HG03108 (cell line): ENCODE measurements around the gene HOXA13.

Experiments used
- ATAC-seq: cut with Tn5 transposase; IDR thresholded peaks from one replicate; pipeline ENCODE4 v1.9.1; 2021; ENCODE audit warnings: moderate library complexity; ENCODE audit not compliant: unreplicated experiment

Gene HOXA13

GRCh38 chr7:27171637-27172314 is 28.1 kb downstream of the HOXA13 start:
- ATAC-seq = no peak

GRCh38 chr7:27171325-27171636 is 28.6 kb downstream of the HOXA13 start:
- no peak for ATAC-seq

- ATAC-seq = no peak
Measured at GRCh38 chr7:27170426-27171324, 29.2 kb downstream of the HOXA13 start.

DNA sequence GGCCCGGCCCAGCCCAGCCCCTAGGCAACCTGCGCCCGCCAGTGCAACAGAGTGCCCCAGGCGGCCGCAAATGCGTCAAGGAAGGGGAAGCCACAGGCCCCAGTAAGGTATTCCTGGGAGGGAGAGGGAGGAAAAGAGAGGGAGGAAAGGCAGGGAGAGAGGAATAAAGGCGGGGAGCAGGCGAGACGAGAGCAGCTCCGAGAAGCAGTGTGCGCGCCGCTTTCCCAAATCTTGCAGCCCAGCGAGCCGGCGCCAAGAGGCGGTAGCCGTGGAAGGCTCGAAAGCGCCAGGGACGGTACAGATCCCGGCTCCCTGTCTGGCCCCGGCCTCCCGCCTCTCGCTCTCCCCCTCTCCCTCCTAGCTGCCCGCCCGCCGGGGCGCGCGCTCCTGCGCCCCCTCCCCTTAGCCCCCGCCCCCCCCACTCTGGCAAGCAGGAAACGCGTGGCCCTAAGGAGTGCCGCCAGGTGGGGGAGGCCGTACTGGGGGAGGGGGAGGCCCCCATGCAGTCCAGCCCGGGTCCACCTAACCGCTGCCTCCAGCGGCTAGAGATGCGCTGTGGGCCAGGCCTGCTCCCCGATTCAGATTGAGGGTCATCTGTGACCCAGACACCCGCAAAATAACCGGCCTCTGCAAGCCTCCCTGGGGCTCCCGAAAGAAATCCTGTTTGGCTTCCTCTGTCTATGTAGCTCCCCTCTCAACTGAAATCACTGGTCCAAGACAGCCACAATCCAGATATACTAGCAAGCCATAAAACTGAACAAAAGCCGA is 30.0 kb downstream of the HOXA13 start:
- no peak for ATAC-seq

DNA sequence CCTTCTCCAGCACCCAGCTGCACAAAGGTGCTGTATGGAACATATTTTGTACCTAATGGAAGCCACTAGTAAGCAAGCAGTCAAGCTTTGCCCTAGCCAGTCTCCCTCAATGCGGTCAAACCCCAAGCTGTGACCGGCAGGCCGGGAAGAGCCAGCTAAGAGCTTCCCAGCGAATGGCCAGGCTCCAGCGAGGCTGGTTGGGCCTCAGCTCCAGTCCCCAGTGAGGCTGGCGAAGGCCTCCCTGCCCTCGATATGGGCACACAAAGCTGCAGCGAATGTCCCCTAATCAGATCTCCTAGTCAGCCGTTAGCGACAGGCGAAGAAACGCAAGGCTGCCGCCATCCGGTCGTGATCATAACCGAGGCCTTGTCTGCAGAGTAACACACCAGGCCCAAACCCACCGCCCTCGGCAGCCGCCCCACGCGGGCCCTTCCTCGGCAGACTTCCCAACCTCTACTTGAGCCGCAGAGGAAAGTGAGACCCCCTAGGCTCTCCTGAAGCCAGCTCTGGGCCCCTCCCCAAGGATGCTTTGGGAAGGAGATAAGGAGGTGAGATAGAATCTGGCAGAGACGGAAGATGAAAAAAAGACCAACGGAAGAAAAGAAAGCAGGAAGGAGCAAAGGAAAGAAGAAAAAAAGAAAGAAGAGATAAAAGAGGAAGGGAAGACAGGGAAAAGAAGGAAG is 31.5 kb downstream of the HOXA13 start:
- no peak for ATAC-seq

GRCh38 chr7:27167916-27168264 is 32.0 kb downstream of the HOXA13 start:
- no peak for ATAC-seq

DNA sequence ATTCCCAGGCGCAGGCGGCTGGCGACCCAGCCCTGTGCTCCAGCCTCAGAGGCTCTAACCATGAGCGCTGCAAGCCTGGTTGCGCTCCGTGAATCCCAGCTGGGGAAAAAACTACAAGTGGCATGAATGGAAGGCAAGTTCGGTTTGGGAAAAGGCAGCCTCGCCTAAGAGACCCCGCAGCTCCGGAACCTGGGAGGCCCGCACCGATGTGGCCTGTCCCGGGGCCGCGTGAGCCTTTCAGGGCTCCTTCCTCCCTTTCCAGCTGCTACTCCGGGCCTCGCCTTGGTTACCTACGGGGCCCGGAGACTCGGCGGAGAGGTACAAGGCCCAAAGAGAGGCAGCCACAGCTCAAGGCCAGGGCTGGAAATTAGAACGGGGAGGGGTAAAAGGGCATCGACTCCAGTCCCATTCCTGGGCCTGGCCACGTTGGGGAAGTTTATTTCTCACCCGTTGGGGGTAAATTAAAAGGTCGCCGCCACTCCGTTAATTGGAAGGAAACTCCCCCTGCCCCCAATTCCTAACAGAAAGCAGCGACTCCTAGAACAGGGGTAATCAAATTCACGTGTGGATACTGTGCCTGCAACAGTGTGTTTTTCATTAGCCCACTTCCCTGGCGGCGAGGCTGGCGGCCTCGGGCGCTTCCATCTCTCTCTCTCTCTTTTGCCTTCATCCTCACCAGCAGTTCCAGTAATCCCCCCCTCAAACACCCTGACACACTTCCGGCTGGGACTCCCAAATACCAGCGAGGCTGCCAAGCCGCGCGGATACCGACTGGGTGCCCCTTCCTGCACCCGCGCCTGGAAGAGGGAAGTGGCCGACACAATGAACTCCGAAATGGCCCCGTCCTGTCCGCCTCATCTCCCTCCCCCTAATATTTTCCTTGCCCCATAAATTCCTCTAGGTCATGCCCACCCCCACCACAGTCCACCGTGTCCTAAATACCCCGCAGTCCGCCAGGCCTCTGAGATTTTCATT is 33.1 kb downstream of the HOXA13 start:
- no peak for ATAC-seq

- no peak for ATAC-seq
Measured at GRCh38 chr7:27165996-27166530, 33.8 kb downstream of the HOXA13 start.

- no peak for ATAC-seq
Measured at GRCh38 chr7:27165089-27165995, 34.5 kb downstream of the HOXA13 start, which contains the start of gene HOXA9. TSS of gene HOXA9 (minus strand) at chr7:27165537. CDS start at chr7:27165457, 80 bp downstream.

DNA sequence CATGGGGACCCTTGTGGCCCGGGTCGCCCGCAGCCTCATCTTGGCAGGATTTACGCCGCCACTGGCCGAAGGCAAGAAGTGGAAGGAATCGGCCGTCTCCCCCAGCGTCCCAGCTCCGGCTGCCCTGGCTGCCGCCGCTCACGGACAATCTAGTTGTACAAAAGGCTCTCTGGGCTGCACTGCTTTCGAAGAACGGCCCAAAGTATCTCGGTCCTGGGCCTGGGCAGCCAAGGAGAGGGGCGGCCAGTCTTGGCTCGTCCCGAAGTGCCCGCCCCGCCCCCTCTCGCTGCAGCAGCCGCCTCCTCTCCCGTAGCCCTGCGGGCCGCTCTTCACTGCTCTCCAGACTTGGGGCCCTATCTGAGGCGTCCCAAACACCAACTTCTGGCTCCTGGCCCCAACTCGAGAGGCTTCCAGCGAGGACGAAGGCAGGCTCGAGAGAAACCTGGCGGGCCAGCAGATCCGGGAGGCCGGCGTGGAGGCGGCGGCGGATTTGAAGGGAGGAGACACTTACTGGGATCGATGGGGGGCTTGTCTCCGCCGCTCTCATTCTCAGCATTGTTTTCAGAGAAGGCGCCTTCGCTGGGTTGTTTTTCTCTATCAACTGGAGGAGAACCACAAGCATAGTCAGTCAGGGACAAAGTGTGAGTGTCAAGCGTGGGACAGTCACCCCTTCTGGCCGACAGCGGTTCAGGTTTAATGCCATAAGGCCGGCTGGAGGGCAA is 35.4 kb downstream of the HOXA13 start:
- no peak for ATAC-seq

- no peak for ATAC-seq
Measured at GRCh38 chr7:27164045-27164366, 35.9 kb downstream of the HOXA13 start.

GRCh38 chr7:27163288-27164044 is 36.4 kb downstream of the HOXA13 start:
- no peak for ATAC-seq

GRCh38 chr7:27162561-27163287 is 37.2 kb downstream of the HOXA13 start:
- ATAC-seq = no peak

GRCh38 chr7:27161721-27162560 is 38.0 kb downstream of the HOXA13 start:
- ATAC-seq = no peak

DNA sequence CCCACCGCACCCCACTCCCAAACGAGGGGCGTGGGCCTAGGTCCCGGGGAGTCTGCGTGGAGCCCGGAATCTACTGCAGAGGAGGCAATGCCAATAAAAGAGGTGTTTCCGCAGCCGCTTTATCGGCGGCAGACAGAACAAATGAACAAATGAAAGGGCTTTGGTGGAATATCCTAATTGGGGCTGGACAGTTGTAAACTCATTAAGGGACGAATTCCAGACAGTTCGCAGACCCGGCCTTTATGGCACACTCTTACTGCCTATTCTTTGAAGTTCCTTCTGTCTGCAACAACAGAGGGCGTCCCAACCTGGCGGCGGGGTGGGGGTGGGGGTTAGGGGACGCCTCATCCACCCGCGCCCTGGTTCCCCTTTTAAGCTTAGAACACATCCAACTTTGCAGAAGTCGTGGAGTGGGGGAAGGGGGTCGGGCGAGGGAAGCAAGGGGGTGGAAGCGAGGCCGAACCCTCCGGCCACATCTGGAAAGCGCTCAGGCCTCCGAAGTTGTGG is 38.6 kb downstream of the HOXA13 start:
- ATAC-seq = no peak
